HFFc6 (cell line): ENCODE measurements around the gene WDR86. TPM values are rescaled to one million over a fixed set of nuclear protein-coding genes. Genes with fewer than 3 reads are reported as not detected.

Experiments used
- DNase-seq: peaks from one replicate; pipeline ENCODE4 v3.0.0-alpha.2; 2018
- H3K27ac Mint-ChIP-seq: 2 replicates; pipeline ENCODE4 v1.8.0; 2020; ENCODE audit warnings: mild to moderate bottlenecking, mixed read lengths
- H3K27me3 Mint-ChIP-seq: 2 replicates; pipeline ENCODE4 v1.8.0; 2021; ENCODE audit warnings: mild to moderate bottlenecking, moderate library complexity, mixed read lengths; ENCODE audit not compliant: insufficient read depth
- H3K36me3 Mint-ChIP-seq: 2 replicates; pipeline ENCODE4 v1.8.0; 2021; ENCODE audit warnings: low read depth, mixed read lengths
- H3K4me1 Mint-ChIP-seq: 2 replicates; pipeline ENCODE4 v1.8.0; 2020; ENCODE audit warnings: low read depth, mixed read lengths
- H3K4me3 Mint-ChIP-seq: 2 replicates; pipeline ENCODE4 v1.8.0; 2020; ENCODE audit warnings: mild to moderate bottlenecking, moderate library complexity, mixed read lengths
- H3K9me3 Mint-ChIP-seq: 2 replicates; pipeline ENCODE4 v1.8.0; 2020; ENCODE audit warnings: mild to moderate bottlenecking, mixed read lengths
- total RNA-seq, 6 experiments: library from RNA; stranded (reverse); fragmentation: NEBNext Ultra II Directional; extraction: Animal tissue kit (Norgen Biotek cat#: 25700); gene quantifications; 2 replicates in 1 of 6; 3 replicates in 5 of 6; pipeline ENCODE4 v1.2.3, GENCODE V29; 2021
- TF ChIP-seq, protein P1 (sequence below): fragments of 200-600 bp; sonication (generic); IDR thresholded peaks from 2 replicates; pipeline ENCODE4 v1.5.0; 2021; ENCODE audit warnings: antibody characterized with exemption, mild to moderate bottlenecking

The WDR86 gene
- total RNA-seq, 6 experiments from 2014 or later, result not detected

DNA sequence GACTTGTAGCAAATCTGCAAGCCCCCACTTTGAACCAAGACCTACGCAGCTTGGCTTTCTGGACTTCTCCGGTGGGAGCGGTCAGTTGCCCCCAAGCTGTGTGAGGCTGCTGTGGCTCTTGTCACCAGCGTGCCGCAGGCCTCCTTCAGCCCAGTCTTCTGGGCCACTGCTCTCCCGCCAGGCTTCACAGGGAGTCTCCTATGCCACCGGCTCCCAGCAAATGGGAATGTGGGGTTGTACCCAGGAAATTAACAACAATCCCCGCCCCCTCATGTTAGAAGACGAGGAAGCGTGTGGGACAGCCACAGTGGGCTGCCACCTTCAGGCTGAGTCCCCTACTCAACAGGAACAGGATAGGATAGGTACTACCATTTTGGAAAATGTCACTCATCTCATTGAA is 4.2 kb downstream of the WDR86 start:
- no peaks in the 10 kb centered on the region for H3K36me3 Mint-ChIP-seq

DNA sequence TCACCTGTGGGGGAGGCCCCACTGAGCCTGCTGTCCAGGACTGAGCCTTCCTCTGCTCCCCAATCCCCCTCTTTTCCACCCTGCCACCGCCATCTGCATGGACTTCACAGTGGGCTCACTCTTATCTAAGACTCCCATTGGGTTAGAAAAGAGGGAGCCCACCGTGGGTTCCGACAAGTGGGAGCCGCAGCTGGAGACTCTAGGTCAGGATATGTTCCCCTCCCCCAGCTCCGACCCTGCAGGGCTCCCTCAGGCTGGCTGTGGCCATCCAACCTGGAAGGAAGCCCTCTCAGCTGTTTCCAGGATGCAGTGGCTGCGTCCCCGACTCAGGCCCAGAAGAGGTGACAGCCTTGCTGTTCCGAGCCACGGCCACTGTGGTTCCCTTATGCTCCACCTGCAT is 4.8 kb downstream of the WDR86 start:
- TF ChIP-seq, protein P1, sequence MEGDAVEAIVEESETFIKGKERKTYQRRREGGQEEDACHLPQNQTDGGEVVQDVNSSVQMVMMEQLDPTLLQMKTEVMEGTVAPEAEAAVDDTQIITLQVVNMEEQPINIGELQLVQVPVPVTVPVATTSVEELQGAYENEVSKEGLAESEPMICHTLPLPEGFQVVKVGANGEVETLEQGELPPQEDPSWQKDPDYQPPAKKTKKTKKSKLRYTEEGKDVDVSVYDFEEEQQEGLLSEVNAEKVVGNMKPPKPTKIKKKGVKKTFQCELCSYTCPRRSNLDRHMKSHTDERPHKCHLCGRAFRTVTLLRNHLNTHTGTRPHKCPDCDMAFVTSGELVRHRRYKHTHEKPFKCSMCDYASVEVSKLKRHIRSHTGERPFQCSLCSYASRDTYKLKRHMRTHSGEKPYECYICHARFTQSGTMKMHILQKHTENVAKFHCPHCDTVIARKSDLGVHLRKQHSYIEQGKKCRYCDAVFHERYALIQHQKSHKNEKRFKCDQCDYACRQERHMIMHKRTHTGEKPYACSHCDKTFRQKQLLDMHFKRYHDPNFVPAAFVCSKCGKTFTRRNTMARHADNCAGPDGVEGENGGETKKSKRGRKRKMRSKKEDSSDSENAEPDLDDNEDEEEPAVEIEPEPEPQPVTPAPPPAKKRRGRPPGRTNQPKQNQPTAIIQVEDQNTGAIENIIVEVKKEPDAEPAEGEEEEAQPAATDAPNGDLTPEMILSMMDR, result no peak
- Mint-ChIP-seq H3K36me3 (no peaks in the 10 kb centered on the region), H3K27ac (no peak overlapping the region), H3K27me3 (peaks cover 35% of the 10 kb centered on the region), H3K4me3 (no peak overlapping the region), H3K9me3 (no peaks in the 10 kb centered on the region), H3K4me1 (peaks cover 21% of the 10 kb centered on the region)
- no peak for DNase-seq

More for the DNA sequence above, 4.2 kb downstream of the WDR86 start:
- DNase-seq, result no peak
- Mint-ChIP-seq H3K4me3 (no peak overlapping the region), H3K4me1 (peaks cover 21% of the 10 kb centered on the region), H3K9me3 (no peaks in the 10 kb centered on the region), H3K27me3 (peaks cover 34% of the 10 kb centered on the region), H3K27ac (no peak overlapping the region)
- TF ChIP-seq, protein P1, result no peak

DNA sequence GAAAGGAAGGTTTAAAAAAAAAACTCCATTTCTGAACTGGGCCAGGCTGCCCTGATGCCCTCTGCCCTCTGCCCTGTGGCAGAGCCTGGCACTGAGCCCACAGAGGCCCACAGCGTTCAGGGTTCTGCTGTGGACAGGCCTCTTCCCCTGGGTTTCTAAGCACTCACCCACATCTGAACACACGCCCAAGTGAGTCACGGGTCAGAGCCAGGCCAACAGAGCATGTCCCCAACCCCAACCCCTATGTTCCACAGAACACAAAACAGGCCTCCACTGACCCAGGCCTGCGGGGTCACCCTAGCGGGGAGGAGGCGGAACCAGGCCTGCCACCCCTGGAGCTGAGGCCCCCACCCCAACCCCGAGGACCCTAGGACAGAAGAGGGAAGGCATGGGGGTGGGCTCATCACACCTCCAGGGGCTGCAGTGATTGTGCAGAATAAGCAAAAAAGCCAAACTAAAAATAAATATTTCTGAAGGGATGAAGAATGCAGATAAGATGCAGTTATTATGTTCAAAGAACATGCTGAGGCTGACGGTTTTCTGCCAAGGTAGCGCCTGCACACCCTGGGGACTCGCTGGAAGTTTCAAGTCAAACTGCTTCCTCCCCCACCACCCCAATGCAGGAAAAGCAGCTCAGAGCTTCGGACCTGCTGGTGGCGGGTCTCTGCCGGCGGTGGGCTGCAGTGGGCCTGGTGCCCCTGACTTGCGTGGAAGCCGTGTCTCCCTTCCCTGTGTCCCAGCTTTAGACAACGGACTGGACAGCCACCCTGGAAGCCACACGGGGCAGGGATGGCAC is 5.4 kb downstream of the WDR86 start:
- TF ChIP-seq, protein P1, result no peak

GRCh38 chr7:151403764-151404163 is 6.1 kb downstream of the WDR86 start:
- Mint-ChIP-seq H3K27me3 (peaks cover 38% of the 10 kb centered on the region), H3K9me3 (no peaks in the 10 kb centered on the region), H3K4me3 (no peak overlapping the region), H3K27ac (no peak overlapping the region), H3K4me1 (peaks cover 18% of the 10 kb centered on the region), H3K36me3 (no peaks in the 10 kb centered on the region)
- DNase-seq, result no peak
- TF ChIP-seq, protein P1, result no peak

More for the DNA sequence above, 5.4 kb downstream of the WDR86 start:
- peak; percentile 8 for DNase-seq
- Mint-ChIP-seq H3K36me3 (no peaks in the 10 kb centered on the region), H3K9me3 (no peaks in the 10 kb centered on the region), H3K27me3 (peaks cover 41% of the 10 kb centered on the region), H3K4me3 (no peak overlapping the region), H3K27ac (no peak overlapping the region), H3K4me1 (peaks cover 21% of the 10 kb centered on the region)

DNA sequence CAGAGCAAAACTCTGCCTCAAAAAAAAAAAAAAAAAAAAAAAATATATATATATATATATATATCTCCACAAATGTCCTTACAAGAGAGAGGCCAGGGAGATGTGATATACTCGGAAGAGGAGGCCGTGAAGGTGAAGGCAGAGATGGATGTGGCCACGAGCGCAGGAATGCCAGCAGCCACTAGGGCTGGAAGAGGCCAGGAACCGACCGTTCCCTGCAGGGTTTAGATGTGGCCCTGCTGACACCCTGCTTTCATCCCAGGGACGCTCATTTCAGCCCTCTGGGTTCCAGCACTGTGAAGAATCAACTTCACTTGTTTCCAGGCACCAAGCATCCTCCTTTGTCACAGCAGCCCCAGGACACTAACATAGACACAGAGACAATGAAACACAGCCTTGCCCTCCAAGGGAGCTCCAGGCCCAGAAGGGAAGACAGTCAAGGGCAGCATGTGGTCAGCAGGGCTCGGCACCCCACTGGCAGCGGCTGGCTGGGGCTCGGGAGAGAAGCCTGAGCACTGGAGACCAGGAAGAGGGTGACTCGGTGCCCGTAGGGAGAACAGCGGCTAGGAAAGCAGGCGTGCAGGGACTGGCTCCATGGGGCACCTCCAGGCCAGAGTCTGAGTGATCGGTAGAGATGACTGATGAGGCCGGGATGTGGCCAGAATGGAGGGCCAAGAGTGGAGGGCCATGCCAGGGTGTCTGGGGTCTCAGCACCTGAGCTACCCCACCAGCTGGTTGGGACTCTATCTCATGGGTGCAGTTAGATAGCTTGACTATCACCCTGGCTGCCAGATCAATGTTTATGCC is 7.6 kb downstream of the WDR86 start:
- no peak for DNase-seq
- Mint-ChIP-seq H3K4me3 (no peak overlapping the region), H3K4me1 (peaks cover 16% of the 10 kb centered on the region), H3K9me3 (no peaks in the 10 kb centered on the region), H3K27me3 (peaks cover 30% of the 10 kb centered on the region), H3K36me3 (no peaks in the 10 kb centered on the region), H3K27ac (no peak overlapping the region)
- TF ChIP-seq, protein P1, result peak; percentile 10; the same call in 1 of the 2 replicates
